GM10266 (cell line): Measurements from ENCODE around the gene BTF3.

Source experiments
- DNase-seq: peaks from one replicate; pipeline ENCODE4 v3.0.0; 2012; ENCODE audit errors: extremely low spot score
- TF ChIP-seq, protein P1 (sequence below): IDR thresholded peaks from 2 replicates; pipeline ENCODE4 v1.5.1; 2012; ENCODE audit warnings: mild to moderate bottlenecking, low read depth; ENCODE audit not compliant: control insufficient read depth, insufficient read depth; ENCODE audit errors: missing control alignments

The BTF3 gene

DNA sequence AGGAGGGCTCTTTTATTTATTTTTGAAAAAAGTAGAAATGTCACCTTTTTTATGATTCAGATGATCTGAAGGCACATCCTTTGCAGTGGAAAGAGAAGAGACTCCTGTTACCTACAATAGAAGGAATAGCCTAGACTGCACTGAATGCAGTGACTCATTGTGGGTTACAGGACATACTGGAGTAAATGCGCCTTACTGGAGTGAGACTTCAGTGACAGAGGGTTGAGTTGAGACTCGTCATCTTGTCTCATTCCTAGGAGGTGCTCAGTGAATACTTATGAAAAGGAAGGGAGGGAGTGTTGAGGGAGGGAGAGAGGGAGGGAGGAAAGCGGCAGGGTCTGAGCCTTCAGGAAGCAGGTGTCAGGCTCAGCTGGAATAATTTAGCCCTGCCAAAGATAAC is 42.0 kb downstream of the BTF3 start:
- DNase-seq, result no peak
- TF ChIP-seq, protein P1, sequence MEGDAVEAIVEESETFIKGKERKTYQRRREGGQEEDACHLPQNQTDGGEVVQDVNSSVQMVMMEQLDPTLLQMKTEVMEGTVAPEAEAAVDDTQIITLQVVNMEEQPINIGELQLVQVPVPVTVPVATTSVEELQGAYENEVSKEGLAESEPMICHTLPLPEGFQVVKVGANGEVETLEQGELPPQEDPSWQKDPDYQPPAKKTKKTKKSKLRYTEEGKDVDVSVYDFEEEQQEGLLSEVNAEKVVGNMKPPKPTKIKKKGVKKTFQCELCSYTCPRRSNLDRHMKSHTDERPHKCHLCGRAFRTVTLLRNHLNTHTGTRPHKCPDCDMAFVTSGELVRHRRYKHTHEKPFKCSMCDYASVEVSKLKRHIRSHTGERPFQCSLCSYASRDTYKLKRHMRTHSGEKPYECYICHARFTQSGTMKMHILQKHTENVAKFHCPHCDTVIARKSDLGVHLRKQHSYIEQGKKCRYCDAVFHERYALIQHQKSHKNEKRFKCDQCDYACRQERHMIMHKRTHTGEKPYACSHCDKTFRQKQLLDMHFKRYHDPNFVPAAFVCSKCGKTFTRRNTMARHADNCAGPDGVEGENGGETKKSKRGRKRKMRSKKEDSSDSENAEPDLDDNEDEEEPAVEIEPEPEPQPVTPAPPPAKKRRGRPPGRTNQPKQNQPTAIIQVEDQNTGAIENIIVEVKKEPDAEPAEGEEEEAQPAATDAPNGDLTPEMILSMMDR, result no peak

DNA sequence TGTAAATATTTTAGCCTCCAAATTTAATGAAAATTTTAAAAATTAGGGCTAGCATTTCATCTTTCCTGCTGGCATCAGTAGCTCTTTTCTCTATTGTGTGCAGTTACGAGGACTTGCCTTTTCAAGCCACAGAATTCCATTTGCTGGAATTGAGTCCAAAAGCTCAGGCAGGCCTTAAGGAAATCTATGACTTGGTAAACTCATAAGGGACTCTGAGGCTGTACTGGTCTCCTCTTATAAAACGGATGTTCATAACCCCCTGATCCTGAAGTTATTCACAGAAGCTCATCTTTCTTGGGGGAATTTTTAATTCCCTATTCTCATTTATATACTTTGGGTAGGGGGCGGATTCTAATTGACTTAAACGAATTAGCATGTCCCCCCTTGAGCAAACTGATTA is 43.8 kb downstream of the BTF3 start:
- DNase-seq, result no peak
- TF ChIP-seq, protein P1, result no peak

DNA sequence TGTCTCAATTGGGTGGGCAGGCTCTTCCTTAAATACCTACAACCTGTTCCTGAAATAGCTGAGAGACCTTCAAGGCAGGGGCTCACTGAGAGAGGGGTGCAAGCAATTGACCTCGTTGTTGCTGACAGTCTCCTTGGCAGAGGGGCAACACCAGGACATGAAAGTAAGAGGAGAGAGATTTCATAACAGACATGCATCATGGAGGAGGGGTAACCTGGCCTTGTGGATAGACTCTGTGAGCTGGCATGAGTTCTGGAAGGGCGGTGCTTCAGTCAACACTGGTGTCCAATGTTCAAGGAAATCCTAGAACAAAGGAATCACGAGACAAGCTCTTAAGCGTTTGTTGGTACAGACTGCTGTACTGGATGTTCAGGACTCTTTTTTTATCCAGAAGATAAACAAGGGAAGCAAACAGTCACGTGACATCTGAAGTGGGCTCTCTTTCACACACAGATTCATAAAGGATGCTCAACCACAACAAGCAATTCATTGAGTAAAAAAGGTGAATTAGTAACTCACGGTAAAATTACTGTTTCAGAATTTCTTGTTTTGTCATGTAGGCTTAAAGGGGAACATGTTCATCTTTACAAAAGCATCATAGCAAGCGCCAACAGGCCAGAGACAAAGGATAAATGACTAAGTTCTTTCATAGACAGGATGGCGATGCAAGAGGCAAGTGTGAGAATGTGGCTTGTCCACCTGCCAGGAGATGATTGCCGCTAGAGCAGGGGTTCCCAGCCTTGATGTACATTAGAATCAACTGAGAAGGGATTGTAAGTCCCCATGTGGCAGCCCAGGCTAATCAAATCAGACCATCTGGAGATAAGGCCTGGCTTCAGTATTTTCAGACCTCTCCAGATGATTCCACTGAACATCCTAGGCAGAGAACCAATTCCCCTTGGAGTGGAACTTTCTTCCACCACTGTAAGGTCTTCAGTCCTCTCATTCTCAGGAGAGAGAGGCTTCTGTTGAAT is 46.5 kb downstream of the BTF3 start:
- TF ChIP-seq, protein P1, result no peak
- DNase-seq, result no peak

DNA sequence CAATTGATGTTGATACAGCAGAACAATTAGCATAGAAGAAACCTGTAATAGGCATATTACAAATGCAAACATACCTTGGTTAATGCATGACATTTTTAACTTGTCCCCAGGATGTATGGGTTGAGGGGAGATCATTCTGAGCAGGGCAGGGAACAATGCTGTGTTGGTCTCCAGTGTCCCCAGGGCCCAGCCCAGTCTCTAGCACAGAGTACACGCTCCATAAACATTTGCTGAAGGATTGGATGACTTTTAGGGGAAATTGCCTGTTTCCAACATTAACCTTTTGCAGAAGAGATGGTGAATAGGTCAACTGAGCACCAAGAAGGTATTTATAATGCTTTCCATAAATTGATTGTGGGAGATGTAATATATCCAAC is 47.1 kb downstream of the BTF3 start:
- no peak for DNase-seq
- TF ChIP-seq, protein P1, result no peak

DNA sequence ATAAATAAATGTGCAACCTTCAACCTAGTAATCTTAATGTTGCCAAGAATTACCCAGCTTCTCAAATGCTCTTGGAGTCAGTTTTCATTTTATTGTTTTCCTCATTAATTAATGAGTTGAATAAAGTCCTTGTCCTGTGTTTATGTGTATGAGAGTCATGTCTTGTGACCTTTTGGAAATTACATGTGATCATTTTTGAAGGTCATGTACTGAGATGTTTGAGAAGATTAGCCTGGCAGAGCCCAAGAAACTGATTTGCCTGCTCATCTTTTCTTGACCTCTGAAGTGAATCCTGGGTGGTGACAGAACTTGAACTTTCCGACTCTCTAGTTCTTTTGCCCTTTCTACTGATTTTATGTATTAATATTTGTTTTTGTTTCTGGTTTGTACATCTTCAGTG is 51.8 kb downstream of the BTF3 start:
- TF ChIP-seq, protein P1, result no peak
- no peak for DNase-seq

DNA sequence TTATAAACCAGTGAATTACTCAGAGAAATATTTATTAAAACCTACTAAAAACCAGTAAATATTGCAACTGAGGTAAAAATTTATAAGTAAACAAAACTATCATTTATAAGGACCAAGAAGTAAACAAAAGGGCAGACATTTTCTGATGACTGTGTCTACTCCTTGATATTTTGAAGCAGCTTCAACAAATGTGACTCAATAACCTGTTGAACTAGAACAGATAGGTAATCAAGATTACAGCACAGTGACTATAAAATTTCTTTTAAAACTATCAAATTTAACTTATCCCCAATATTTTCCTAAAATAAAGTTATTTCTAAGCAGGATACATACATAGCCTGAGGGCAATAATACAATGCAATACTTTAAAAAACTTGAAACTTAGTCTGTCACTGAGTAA is 54.4 kb downstream of the BTF3 start:
- TF ChIP-seq, protein P1, result no peak
- no peak for DNase-seq
